ENCODE data around the gene PCDHB14.

GRCh38 chr5:141180313-141180712 lies 42.8 kb upstream of the PCDHB14 start:
- TF ChIP-seq CTCF (IDR thresholded peaks at IDR 0.05; ENCODE audit: insufficient read depth, low read length) (no peak), POLR2AphosphoS5 (IDR thresholded peaks at IDR 0.05; ENCODE audit: low read depth) (no peak), REST (IDR thresholded peaks at IDR 0.05; ENCODE audit: insufficient replicate concordance, low read depth) (no peak), GABPA (IDR thresholded peaks at IDR 0.05; ENCODE audit: low read depth) (no peak), SPI1 (IDR thresholded peaks at IDR 0.05; ENCODE audit: borderline replicate concordance, low read depth) (no peak)
